Thyroid gland (tissue), 4 donors: ENCODE data around the gene HIPK4. TPM values are rescaled to one million over a fixed set of nuclear protein-coding genes. Genes with fewer than 3 reads are reported as not detected.
"Not testable (repeated sequence)": the region's sequence is repeated elsewhere in the genome, so short reads cannot be mapped to it uniquely, and the experiment has no call there.

ENCODE experiments used
- DNase-seq, 2 donors: peaks; one replicate each; pipeline ENCODE4 v3.0.0-alpha.2; 2019
- H3K27ac ChIP-seq, 3 donors: fragments of 200-600 bp; sonication (generic); 1 replicate in 2 of 3; 2 replicates in 1 of 3; pipeline ENCODE4 v1.5.1; 2016 to 2019; ENCODE audit warnings: mild to moderate bottlenecking in 1 of 3, moderate library complexity in 1 of 3
- H3K27me3 ChIP-seq: fragments of 200-600 bp; sonication (generic); one replicate; pipeline ENCODE4 v1.5.1; 2019
- H3K36me3 ChIP-seq, 2 donors: fragments of 200-600 bp; sonication (generic); one replicate each; pipeline ENCODE4 v1.5.1; 2016 to 2019
- H3K4me1 ChIP-seq, 2 donors: fragments of 200-600 bp; sonication (generic); one replicate each; pipeline ENCODE4 v1.5.1; 2017 to 2019
- H3K4me3 ChIP-seq, 3 donors: fragments of 200-600 bp; sonication (generic); replicated peaks in 1 of 3; 1 replicate in 2 of 3; 2 replicates in 1 of 3; pipeline ENCODE4 v1.5.1; 2016; ENCODE audit warnings: mild to moderate bottlenecking in 1 of 3
- H3K9me3 ChIP-seq: fragments of 200-600 bp; sonication (generic); one replicate; pipeline ENCODE4 v1.5.1; 2017
- POLR2A ChIP-seq, 2 donors: fragments of 450-650 bp; IDR thresholded peaks; one replicate each; pipeline ENCODE4 v1.6.1; 2017; ENCODE audit warnings: antibody characterized with exemption in 2 of 2, mild to moderate bottlenecking in 2 of 2, moderate library complexity in 1 of 2
- WGBS, 2 donors: methylation state at CpG; one replicate each; pipeline ENCODE4 v1.1.5; 2017; 5-methylcytosine and 5-hydroxymethylcytosine counted together
- intact Hi-C: fragments of 100-400 bp; cut with DNase I; formaldehyde crosslinking; loops from one replicate; pipeline ENCODE4 v1.15.1; 2023
- microRNA-seq: library from miRNA; unstranded; fragments of <30 nt; microRNA quantifications from one replicate; pipeline ENCODE4, GENCODE V29; 2016
- small RNA-seq: library from RNA; depleted of rRNA; stranded (forward); fragments of <200 nt; gene quantifications from one replicate; pipeline ENCODE3, GENCODE V24; 2016
- total RNA-seq, 4 donors: library from RNA; depleted of rRNA; stranded (reverse); fragments of >200 nt; gene quantifications; one replicate each; pipeline ENCODE4 v1.2.3, GENCODE V29; 2016
- TF ChIP-seq, protein P1 (sequence below), 6 experiments: fragments of 200-600 bp in 3 of 6; fragments of 450-650 bp in 3 of 6; sonication (generic) in 3 of 6; IDR thresholded peaks; one replicate each; pipeline ENCODE4 v1.5.1; 2016 to 2019; ENCODE audit warnings: antibody characterized with exemption in 6 of 6, mild to moderate bottlenecking in 2 of 6, inconsistent platforms in 1 of 6, moderate library complexity in 1 of 6

Gene HIPK4
- total RNA-seq, 4 donors from 2014 or later = 0.22 to 0.27 TPM; not detected in 2

DNA sequence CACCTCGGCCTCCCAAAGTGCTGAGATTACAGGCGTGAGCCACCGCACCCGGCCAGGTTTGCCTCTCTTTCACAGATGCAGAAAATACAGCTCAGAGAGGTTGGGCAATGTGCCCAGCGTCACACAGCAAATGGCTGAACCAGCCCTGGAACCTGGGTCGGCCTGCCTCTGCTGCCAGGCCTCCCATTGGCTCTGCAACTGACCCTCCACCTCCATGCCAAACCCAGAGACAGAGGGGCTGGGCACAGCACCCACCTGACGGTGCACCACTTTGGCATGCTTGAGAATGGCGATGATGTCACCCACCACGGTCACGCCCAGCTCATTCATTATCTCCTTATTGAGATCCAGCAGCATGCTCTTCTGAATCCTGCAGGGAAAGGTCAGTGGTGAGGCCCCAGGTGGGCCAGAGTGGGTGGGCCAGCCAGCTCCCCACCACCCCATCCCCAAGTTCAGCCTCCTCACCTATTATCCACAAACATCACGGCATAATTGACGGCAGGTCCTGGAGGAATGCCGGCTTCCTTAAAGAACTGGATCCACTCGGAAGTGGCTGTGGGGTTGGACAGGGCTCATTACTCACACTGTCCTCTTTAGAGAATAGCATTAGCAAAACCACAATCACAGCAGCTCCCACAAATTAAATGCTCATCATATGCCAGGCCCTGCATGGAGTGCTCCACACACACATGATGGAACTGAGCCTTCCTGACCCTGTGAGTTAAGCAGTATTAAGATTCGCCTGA, 54.0 kb downstream of the HIPK4 start:
- Histone ChIP-seq H3K27ac (no peak overlapping the region), H3K27me3 (no peaks in the 10 kb centered on the region), H3K4me1 (no peaks in the 10 kb centered on the region), H3K9me3 (no peaks in the 10 kb centered on the region), H3K4me3 (no peak overlapping the region), H3K36me3 (peaks cover 24 to 39% of the 10 kb centered on the region in 2 donors)
- intact Hi-C loops = no loop called here
- TF ChIP-seq POLR2A (IDR thresholded peaks at IDR 0.05) = no peak
- TF ChIP-seq, protein P1, sequence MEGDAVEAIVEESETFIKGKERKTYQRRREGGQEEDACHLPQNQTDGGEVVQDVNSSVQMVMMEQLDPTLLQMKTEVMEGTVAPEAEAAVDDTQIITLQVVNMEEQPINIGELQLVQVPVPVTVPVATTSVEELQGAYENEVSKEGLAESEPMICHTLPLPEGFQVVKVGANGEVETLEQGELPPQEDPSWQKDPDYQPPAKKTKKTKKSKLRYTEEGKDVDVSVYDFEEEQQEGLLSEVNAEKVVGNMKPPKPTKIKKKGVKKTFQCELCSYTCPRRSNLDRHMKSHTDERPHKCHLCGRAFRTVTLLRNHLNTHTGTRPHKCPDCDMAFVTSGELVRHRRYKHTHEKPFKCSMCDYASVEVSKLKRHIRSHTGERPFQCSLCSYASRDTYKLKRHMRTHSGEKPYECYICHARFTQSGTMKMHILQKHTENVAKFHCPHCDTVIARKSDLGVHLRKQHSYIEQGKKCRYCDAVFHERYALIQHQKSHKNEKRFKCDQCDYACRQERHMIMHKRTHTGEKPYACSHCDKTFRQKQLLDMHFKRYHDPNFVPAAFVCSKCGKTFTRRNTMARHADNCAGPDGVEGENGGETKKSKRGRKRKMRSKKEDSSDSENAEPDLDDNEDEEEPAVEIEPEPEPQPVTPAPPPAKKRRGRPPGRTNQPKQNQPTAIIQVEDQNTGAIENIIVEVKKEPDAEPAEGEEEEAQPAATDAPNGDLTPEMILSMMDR (IDR thresholded peaks at IDR 0.05) = no peak
- WGBS, 2 donors = 97% methylated on average over 15 of the region's 15 CpGs
- no peak for DNase-seq

- peaks cover 24 to 43% of the 10 kb centered on the region in 2 donors for H3K36me3 ChIP-seq
- H3K4me3 ChIP-seq = no peak overlapping the region
- intact Hi-C loops = no loop called here
- H3K27me3 ChIP-seq = no peaks in the 10 kb centered on the region
- H3K4me1 ChIP-seq = no peaks in the 10 kb centered on the region
- H3K9me3 ChIP-seq = no peaks in the 10 kb centered on the region
- DNase-seq = no peak
- TF ChIP-seq, protein P1 (IDR thresholded peaks at IDR 0.05) = no peak
- TF ChIP-seq POLR2A (IDR thresholded peaks at IDR 0.05) = no peak
- H3K27ac ChIP-seq = no peak overlapping the region
These were observed 54.9 kb downstream of the HIPK4 start for GRCh38 chr19:40335101-40335500.

DNA sequence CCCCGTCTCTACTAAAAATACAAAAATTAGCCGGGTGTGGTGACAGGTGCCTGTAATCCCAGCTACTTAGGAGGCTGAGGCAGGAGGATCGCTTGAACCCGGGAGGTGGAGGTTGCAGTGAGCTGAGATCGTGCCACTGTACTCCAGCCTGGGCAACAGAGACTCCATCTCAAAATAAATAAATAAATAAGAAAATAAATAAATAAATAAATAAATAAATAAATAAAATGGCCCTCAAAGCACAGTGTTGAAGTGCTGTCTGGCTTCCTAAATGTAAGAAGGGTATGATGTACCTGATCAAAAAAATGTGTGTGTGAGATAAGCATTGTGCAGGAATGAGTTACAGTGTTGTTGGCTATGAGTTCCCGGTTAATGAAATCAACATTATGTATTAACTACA, 56.9 kb downstream of the HIPK4 start:
- H3K9me3 ChIP-seq, H3K4me3 ChIP-seq, H3K27ac ChIP-seq, intact Hi-C loops, DNase-seq, H3K4me1 ChIP-seq, H3K27me3 ChIP-seq: not testable (repeated sequence)
- WGBS, 2 donors = 97 to 99% methylated on average over 6 of the region's 6 CpGs
- peaks cover 27 to 51% of the 10 kb centered on the region in 2 donors for H3K36me3 ChIP-seq

DNA sequence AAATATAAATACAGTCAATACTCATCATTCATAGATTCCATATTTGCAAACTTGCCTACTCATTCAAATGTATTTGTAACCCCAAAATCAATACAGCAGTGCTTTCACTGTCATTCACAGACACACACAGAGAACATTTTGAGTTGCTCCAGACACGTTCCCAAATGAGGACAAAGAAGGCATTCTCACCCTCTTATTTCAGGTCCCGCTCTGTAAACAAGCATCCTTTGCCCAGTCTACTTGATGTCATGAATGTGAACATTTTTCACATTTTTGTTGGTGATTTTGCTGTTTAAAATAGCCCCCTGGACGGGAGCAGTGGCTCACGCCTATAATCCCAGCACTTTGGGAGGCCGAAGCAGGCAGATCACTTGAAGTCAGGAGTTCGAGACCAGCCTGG, 57.3 kb downstream of the HIPK4 start:
- no peaks in the 10 kb centered on the region for H3K27me3 ChIP-seq
- intact Hi-C loops = no loop called here
- DNase-seq = no peak
- 94 to 95% methylated on average over 6 of the region's 6 CpGs for WGBS, 2 donors
- no peaks in the 10 kb centered on the region for H3K9me3 ChIP-seq
- H3K4me3 ChIP-seq = no peak overlapping the region
- no peak overlapping the region for H3K27ac ChIP-seq
- TF ChIP-seq, protein P1 (IDR thresholded peaks at IDR 0.05) = no peak
- TF ChIP-seq POLR2A (IDR thresholded peaks at IDR 0.05) = no peak
- no peaks in the 10 kb centered on the region for H3K4me1 ChIP-seq
- H3K36me3 ChIP-seq = peaks cover 30 to 55% of the 10 kb centered on the region in 2 donors

DNA sequence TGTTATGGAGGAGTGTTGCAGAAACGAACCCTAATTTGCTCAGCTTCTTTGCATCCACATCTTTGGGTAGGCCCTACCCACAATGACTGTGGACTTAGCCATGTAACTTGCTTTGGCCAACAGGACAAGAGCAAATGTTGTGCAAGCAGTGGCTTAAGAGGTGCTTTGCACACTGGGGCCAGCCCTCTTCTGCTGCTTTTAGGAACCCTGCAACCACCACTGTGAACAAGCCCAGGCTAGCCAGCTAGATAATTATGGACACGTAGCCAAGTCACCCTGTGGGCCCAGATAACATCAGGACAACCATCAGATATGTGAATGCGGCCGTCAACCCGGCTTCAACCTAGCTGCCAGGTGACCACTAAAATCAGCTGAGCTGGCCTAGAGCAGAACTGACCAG, 58.9 kb downstream of the HIPK4 start:
- Histone ChIP-seq H3K9me3 (no peaks in the 10 kb centered on the region), H3K27ac (no peak overlapping the region), H3K36me3 (peaks cover 41 to 63% of the 10 kb centered on the region in 2 donors), H3K27me3 (no peaks in the 10 kb centered on the region), H3K4me3 (no peak overlapping the region), H3K4me1 (no peaks in the 10 kb centered on the region)
- DNase-seq = no peak
- intact Hi-C loops = no loop called here
- no peak for TF ChIP-seq POLR2A (IDR thresholded peaks at IDR 0.05)
- TF ChIP-seq, protein P1 (IDR thresholded peaks at IDR 0.05) = no peak
- 95 to 100% methylated on average over 5 of the region's 5 CpGs for WGBS, 2 donors

Small RNAs within 50 kb of the gene (microRNA-seq; reads per million reads assigned to microRNA genes)
- gene MIR6796 = not detected

Small RNAs within 50 kb of the gene (small RNA-seq; reads per million reads assigned to genes)
- gene MIR6796 = not detected
- not detected for gene RF00019

Other genes starting within 250 kb of the HIPK4 start
- gene MAP3K10, start 198.8 kb downstream of the HIPK4 start, total RNA-seq = 10 to 100 TPM in 3 of 4 donors, 1 to 10 TPM in 1; 9.1 to 19.6 (median 15.9) TPM
- not detected for gene TTC9B, start 171.8 kb downstream of the HIPK4 start, total RNA-seq
- 1 to 10 TPM in 1 of 4 donors, under 1 TPM in 2, not detected in 1; 0.13 to 3.2 (median 0.68) TPM for gene CCNP, start 163.5 kb downstream of the HIPK4 start, total RNA-seq
- 100 to 1,000 TPM; 166 to 285 (median 190) TPM for gene AKT2, start 104.8 kb downstream of the HIPK4 start, total RNA-seq
- gene C19orf47, start 41.8 kb downstream of the HIPK4 start, total RNA-seq = 10 to 100 TPM in 3 of 4 donors, 1 to 10 TPM in 1; 9.4 to 17.3 (median 17.2) TPM
- gene PLD3, start 41.5 kb downstream of the HIPK4 start, total RNA-seq = 100 to 1,000 TPM; 151 to 258 (median 244) TPM
- 10 to 100 TPM in 2 of 4 donors, 1 to 10 TPM in 2; 7.3 to 27.5 (median 10.3) TPM for gene PRX, start 23.2 kb upstream of the HIPK4 start, total RNA-seq
- 10 to 100 TPM; 12.6 to 19.9 (median 15.1) TPM for gene SERTAD1, start 35.8 kb upstream of the HIPK4 start, total RNA-seq
- gene SERTAD3, start 54.2 kb upstream of the HIPK4 start, total RNA-seq = 10 to 100 TPM; 15.6 to 25.2 (median 20.4) TPM
- 100 to 1,000 TPM; 111 to 238 (median 205) TPM for gene BLVRB, start 75.6 kb upstream of the HIPK4 start, total RNA-seq
- gene SPTBN4, start 76.8 kb upstream of the HIPK4 start, total RNA-seq = 1 to 10 TPM in 2 of 4 donors, under 1 TPM in 2; 0.67 to 2.7 (median 1.0) TPM
- 10 to 100 TPM; 33.3 to 52.1 (median 42.9) TPM for gene SHKBP1, start 186.7 kb upstream of the HIPK4 start, total RNA-seq
- 100 to 1,000 TPM; 134 to 276 (median 196) TPM for gene LTBP4, start 211.2 kb upstream of the HIPK4 start, total RNA-seq